Transverse colon (tissue), 4 donors: ENCODE data around the gene INHBC. TPM values are rescaled to one million over a fixed set of nuclear protein-coding genes. Genes with fewer than 3 reads are reported as not detected.
"Not testable (repeated sequence)": the region's sequence is repeated elsewhere in the genome, so short reads cannot be mapped to it uniquely, and the experiment has no call there.

Source experiments
- DNase-seq: peaks from one replicate; pipeline ENCODE4 v3.0.0-alpha.2; 2019
- H3K27ac ChIP-seq, 4 donors: fragments of 200-600 bp; sonication (generic); 2 replicates each; pipeline ENCODE4 v1.5.1; 2016 to 2018; ENCODE audit warnings: inconsistent platforms in 4 of 4
- H3K27me3 ChIP-seq: fragments of 200-600 bp; sonication (generic); 2 replicates; pipeline ENCODE4 v1.5.1; 2017; ENCODE audit warnings: inconsistent platforms
- H3K36me3 ChIP-seq, 4 donors: fragments of 200-600 bp; sonication (generic); 2 replicates each; pipeline ENCODE4 v1.5.1; 2017 to 2019; ENCODE audit warnings: inconsistent platforms in 4 of 4
- H3K4me1 ChIP-seq, 4 donors: fragments of 200-600 bp; sonication (generic); 2 replicates each; pipeline ENCODE4 v1.5.1; 2017 to 2020; ENCODE audit warnings: inconsistent platforms in 4 of 4
- H3K4me3 ChIP-seq, 4 donors: fragments of 200-600 bp; sonication (generic); 1 replicate in 1 of 4; 2 replicates in 3 of 4; pipeline versions ENCODE4 v1.5.1 to v1.6.1; 2017 to 2019; ENCODE audit warnings: inconsistent platforms in 4 of 4
- H3K9me3 ChIP-seq, 2 donors: fragments of 200-600 bp; sonication (generic); 2 replicates each; pipeline ENCODE4 v1.5.1; 2017 to 2019; ENCODE audit warnings: inconsistent platforms in 2 of 2
- EP300 ChIP-seq: sonication (generic); formaldehyde crosslinking; IDR thresholded peaks from one replicate; pipeline ENCODE4 v1.6.1; 2017; ENCODE audit warnings: antibody characterized with exemption, low read depth
- POLR2A ChIP-seq: fragments of 450-650 bp; IDR thresholded peaks from one replicate; pipeline ENCODE4 v1.6.1; 2016; ENCODE audit warnings: antibody characterized with exemption, mild to moderate bottlenecking, moderate library complexity
- POLR2AphosphoS5 ChIP-seq, 3 donors: sonication (generic); formaldehyde crosslinking; IDR thresholded peaks; one replicate each; pipeline ENCODE4 v1.6.1; 2016; ENCODE audit warnings: antibody characterized with exemption in 3 of 3
- WGBS, 2 donors: methylation state at CpG; one replicate each; pipeline ENCODE4 v1.1.5; 2018; ENCODE audit warnings: low coverage in 1 of 2; 5-methylcytosine and 5-hydroxymethylcytosine counted together
- in situ Hi-C, 4 donors: fragments of 200-750 bp; cut with MboI; loops; one replicate each; pipeline versions ENCODE4 v1.15.0 to v1.15.1; 2017; ENCODE audit warnings: low sequenced_read_pairs in 3 of 4, low pct_ligation_motif_present in 1 of 4, low pct_unique_long_range_greater_than_20kb in 1 of 4
- intact Hi-C: fragments of 100-400 bp; cut with DNase I; formaldehyde crosslinking; loops from one replicate; pipeline ENCODE4 v1.15.1; 2023; ENCODE audit warnings: low total_unique reads
- total RNA-seq, 4 donors: library from RNA; depleted of rRNA; stranded (reverse); fragments of >200 nt; gene quantifications; one replicate each; pipeline ENCODE4 v1.1.0, GENCODE V29; 2016
- TF ChIP-seq, protein P1 (sequence below), 5 experiments: fragments of 200-600 bp in 3 of 5; fragments of 450-650 bp in 2 of 5; sonication (generic) in 3 of 5; IDR thresholded peaks; 1 replicate in 2 of 5; 2 replicates in 3 of 5; pipeline ENCODE4 v1.5.1; 2016 to 2017; ENCODE audit warnings: antibody characterized with exemption in 5 of 5, inconsistent platforms in 3 of 5, mild to moderate bottlenecking in 2 of 5, moderate library complexity in 1 of 5

Gene INHBC
- total RNA-seq, 4 donors from 2014 or later = not detected

DNA sequence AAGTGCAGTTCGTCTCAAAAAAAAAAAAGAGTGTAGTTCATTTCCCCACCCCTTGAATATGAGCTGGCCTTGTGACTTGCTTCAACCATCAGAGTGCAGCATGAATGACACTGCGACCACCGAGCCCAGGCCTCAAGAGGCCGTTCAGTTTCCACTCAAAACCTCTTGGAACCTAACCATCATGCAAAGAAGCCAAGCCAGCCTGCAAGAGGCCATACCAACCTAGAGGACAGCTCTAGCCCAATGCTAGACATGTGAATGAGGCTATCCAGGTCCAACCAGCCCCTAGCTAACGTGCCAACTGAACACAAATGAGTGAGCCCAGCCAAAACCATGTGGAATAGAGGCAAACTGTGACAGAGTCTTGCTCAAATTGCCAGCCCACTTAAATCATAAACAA, 33.4 kb upstream of the INHBC start:
- Histone ChIP-seq H3K27ac (no peak overlapping the region), H3K4me3 (no peak overlapping the region), H3K9me3 (no peaks in the 10 kb centered on the region), H3K27me3 (no peaks in the 10 kb centered on the region), H3K36me3 (no peaks in the 10 kb centered on the region), H3K4me1 (no peaks in the 10 kb centered on the region)
- in situ Hi-C loops (no loop called here), intact Hi-C loops (no loop called here)
- TF ChIP-seq EP300 = no peak
- TF ChIP-seq, protein P1, sequence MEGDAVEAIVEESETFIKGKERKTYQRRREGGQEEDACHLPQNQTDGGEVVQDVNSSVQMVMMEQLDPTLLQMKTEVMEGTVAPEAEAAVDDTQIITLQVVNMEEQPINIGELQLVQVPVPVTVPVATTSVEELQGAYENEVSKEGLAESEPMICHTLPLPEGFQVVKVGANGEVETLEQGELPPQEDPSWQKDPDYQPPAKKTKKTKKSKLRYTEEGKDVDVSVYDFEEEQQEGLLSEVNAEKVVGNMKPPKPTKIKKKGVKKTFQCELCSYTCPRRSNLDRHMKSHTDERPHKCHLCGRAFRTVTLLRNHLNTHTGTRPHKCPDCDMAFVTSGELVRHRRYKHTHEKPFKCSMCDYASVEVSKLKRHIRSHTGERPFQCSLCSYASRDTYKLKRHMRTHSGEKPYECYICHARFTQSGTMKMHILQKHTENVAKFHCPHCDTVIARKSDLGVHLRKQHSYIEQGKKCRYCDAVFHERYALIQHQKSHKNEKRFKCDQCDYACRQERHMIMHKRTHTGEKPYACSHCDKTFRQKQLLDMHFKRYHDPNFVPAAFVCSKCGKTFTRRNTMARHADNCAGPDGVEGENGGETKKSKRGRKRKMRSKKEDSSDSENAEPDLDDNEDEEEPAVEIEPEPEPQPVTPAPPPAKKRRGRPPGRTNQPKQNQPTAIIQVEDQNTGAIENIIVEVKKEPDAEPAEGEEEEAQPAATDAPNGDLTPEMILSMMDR (IDR thresholded peaks at IDR 0.05) = no peak
- TF ChIP-seq POLR2A = no peak
- TF ChIP-seq POLR2AphosphoS5 (IDR thresholded peaks at IDR 0.05) = no peak
- WGBS, 2 donors = 86 to 88% methylated on average over 1 to 5 of the region's 5 CpGs
- no peak for DNase-seq

DNA sequence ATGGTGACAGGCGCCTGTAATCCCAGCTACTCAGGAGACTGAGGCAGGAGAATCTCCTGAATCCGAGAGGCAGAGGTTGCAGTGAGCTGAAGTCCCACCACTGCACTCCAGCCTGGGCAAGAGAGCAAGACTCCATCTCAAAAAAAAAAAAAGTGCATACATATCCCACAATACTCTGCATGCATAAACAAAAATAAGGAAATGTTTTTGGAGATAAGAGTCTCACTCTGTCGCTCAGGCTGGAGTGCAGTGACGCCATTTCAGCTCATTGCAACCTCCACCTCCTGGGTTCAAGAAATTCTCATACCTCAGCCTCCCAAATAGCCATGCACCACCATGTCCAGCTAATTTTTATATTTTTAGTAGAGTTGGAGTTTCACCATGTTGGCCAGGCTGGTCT, 32.4 kb upstream of the INHBC start:
- H3K36me3 ChIP-seq, H3K9me3 ChIP-seq, H3K4me3 ChIP-seq, H3K4me1 ChIP-seq, intact Hi-C loops, H3K27me3 ChIP-seq, in situ Hi-C loops, H3K27ac ChIP-seq, DNase-seq: not testable (repeated sequence)
- WGBS, 2 donors = 93 to 94% methylated on average over 3 to 4 of the region's 4 CpGs

DNA sequence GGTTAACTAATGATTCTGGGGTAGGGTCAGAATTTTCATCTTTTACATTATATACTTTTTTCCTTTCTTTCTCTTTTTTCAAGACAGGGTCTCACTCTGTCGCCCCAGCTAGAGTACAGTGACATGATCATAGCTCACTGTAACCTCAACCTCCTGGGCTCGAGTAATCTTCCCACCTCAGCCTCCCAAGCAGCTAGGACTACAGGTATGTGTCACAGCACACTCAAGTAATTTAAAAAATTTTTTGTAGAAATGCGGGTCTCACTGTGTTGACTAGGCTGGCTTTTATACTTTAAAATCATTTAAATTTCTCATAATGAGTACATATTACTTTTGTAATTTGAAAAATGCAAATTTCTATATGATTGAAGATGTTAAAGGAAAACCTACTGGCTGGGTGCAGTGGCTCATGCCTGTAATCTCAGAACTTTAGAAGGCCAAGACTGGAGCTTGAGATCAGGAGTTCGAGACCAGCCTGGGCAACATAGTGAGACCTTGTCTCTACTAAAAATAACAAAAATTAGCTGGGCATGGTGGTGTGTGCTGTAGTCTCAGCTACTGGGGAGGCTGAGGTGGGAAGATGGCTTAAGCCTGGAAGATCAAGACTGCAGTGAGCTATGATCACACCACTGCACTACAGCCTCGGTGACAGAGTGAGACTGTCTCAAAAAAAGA, 29.5 kb upstream of the INHBC start:
- Histone ChIP-seq H3K4me1 (no peaks in the 10 kb centered on the region), H3K9me3 (no peaks in the 10 kb centered on the region), H3K36me3 (no peaks in the 10 kb centered on the region), H3K27me3 (no peaks in the 10 kb centered on the region), H3K27ac (no peak overlapping the region), H3K4me3 (no peak overlapping the region)
- in situ Hi-C loops = no loop called here
- 82 to 90% methylated on average over 5 of the region's 5 CpGs for WGBS, 2 donors
- intact Hi-C loops = no loop called here
- TF ChIP-seq POLR2A = no peak
- no peak for TF ChIP-seq POLR2AphosphoS5 (IDR thresholded peaks at IDR 0.05)
- TF ChIP-seq, protein P1 (IDR thresholded peaks at IDR 0.05) = no peak
- no peak for TF ChIP-seq EP300
- no peak for DNase-seq

DNA sequence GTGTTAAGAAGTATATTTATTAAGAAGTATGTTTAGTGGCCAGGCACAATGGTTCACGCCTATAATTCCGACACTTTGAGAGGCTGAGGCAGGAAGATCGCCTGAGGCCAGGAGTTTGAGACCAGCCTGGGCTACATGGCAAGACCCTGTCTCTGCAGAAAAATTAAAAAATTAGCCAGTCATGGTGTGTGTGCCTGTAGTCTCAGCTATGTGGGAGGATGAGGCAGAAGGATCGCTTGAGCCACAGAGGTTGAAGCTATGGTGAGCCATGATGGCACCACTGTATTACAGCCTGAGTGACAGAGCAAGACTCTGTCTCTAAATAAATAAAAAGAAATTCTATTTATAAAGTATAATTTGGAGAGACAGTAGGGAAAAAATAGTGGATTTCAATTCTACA, 24.1 kb upstream of the INHBC start:
- H3K9me3 ChIP-seq = no peaks in the 10 kb centered on the region
- intact Hi-C loops (no loop called here), in situ Hi-C loops (no loop called here)
- WGBS, 2 donors = 88 to 96% methylated on average over 3 to 4 of the region's 4 CpGs
- no peaks in the 10 kb centered on the region for H3K4me1 ChIP-seq
- DNase-seq = no peak
- H3K4me3 ChIP-seq = no peak overlapping the region
- no peaks in the 10 kb centered on the region for H3K36me3 ChIP-seq
- no peak for TF ChIP-seq POLR2A
- TF ChIP-seq EP300 = no peak
- TF ChIP-seq, protein P1 (IDR thresholded peaks at IDR 0.05) = no peak
- no peak for TF ChIP-seq POLR2AphosphoS5 (IDR thresholded peaks at IDR 0.05)
- no peaks in the 10 kb centered on the region for H3K27me3 ChIP-seq
- no peak overlapping the region for H3K27ac ChIP-seq

DNA sequence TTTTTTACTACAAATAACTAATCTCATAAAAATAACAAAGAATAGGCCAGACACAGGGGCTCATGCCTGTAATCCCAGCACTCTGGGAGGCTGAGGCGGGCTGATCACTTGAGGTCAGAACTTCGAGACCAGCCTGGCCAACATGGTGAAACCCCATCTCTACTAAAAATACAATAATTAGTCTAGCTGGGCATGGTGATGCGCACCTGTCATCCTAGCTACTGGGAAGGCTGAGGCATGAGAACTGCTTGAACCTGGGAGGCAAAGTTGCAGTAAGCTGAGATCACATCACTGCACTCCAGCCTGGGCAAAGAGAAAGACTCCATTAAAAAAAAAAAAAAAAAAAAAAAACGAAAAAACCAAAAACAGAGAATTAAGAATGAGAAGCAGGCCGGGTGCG, 20.4 kb upstream of the INHBC start:
- intact Hi-C loops, in situ Hi-C loops, H3K27ac ChIP-seq, DNase-seq, H3K36me3 ChIP-seq, H3K4me3 ChIP-seq, H3K9me3 ChIP-seq, H3K4me1 ChIP-seq, H3K27me3 ChIP-seq: not testable (repeated sequence)
- WGBS, 2 donors = 87 to 89% methylated on average over 5 to 6 of the region's 6 CpGs
